ENCODE measurements around the gene SPATA31C2. TPM values are rescaled to one million over a fixed set of nuclear protein-coding genes. Genes with fewer than 3 reads are reported as not detected.
A peak's percentile ranks its signal among the peaks of the same experiment; 100 is the strongest.

SPATA31C2 gene
- total RNA-seq, 1 experiment from 2014 or later = not detected

DNA sequence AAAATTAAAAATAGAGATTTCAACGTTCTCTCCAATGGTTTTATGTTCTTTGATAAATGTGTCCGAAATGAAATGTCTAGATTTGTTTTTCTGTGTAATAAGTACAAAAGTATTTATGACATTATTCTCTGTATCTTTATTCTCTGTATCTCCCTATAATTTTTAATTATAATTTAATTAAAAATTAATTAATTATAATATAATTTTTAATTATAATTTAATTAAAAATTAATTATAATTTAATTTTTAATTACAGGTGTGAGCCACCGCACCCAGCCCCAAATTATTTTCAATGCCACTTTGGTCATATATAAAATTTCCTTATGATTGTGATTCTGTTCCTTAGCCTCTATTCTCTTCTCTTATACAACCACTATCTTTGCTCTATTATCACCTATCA, 28.2 kb downstream of the SPATA31C2 start:
- Histone ChIP-seq H3K36me3 (no peaks in the 10 kb centered on the region), H3K9me3 (replicated peaks) (no peaks in the 10 kb centered on the region), H3K27me3 (replicated peaks) (no peaks in the 10 kb centered on the region), H3K4me1 (replicated peaks) (no peaks in the 10 kb centered on the region), H3K4me3 (no peak overlapping the region), H3K27ac (no peak overlapping the region)
- no peak for DNase-seq (ENCODE audit: low read depth in 1 of 2, low spot score in 2 of 2)

GRCh38 chr9:88108779-88109178, 29.5 kb downstream of the SPATA31C2 start:
- no peak for DNase-seq (ENCODE audit: low read depth in 1 of 2, low spot score in 2 of 2)
- Histone ChIP-seq H3K27ac (no peak overlapping the region), H3K4me1 (replicated peaks) (no peaks in the 10 kb centered on the region), H3K9me3 (replicated peaks) (no peaks in the 10 kb centered on the region), H3K36me3 (no peaks in the 10 kb centered on the region), H3K4me3 (no peak overlapping the region), H3K27me3 (replicated peaks) (no peaks in the 10 kb centered on the region)

DNA sequence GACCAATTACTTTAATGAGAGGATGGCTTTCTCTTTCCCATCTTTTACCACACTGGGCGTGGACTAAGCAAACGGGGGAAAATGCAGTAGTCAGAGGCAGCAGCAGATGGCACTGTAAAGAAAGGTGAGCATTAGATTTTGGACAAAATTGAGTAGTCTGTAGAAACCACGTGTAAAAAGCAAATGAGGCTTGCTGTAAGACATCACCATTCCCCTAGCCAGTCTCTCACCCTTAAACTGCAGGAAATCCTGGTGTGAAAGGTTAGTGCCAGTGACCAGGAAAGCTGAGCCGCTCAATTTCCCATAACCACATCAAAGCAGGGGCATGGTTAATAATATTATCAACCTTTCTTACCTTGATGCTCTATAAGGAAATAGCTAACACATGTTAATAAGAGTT, 31.8 kb downstream of the SPATA31C2 start:
- Histone ChIP-seq H3K4me1 (replicated peaks) (no peaks in the 10 kb centered on the region), H3K27me3 (replicated peaks) (no peaks in the 10 kb centered on the region), H3K36me3 (no peaks in the 10 kb centered on the region), H3K9me3 (replicated peaks) (no peaks in the 10 kb centered on the region), H3K4me3 (no peak overlapping the region), H3K27ac (no peak overlapping the region)
- DNase-seq (ENCODE audit: low read depth in 1 of 2, low spot score in 2 of 2) = peak in 1 of 2 experiments; percentile 22

DNA sequence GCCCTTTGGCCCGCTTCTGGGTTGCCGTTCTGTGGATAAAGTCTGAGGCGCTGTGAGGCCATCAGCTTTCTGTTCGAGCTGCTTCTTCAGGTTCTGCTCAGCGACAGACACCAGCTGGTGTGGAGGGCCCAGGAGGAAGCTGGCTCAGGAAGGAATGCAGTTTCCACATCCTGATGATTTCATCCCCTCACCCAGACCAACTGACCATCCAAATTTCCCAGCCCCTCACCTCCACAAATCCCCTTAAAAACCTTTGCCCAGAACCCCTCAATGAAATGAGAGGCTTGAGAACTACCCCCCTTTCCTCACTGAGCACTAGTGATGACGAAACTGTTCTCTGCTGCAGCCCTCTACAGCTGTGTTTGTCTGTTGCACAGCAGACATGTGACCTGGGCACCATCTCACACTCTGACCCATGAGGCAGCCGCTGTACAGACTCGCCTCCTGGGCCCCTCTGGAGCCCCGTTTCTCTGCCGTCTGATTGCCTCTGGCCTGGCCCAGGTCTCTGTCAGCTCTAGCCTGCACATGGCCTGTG, 45.4 kb downstream of the SPATA31C2 start:
- no peaks in the 10 kb centered on the region for H3K4me1 ChIP-seq (replicated peaks)
- H3K27me3 ChIP-seq (replicated peaks) = no peaks in the 10 kb centered on the region
- no peaks in the 10 kb centered on the region for H3K9me3 ChIP-seq (replicated peaks)
- H3K4me3 ChIP-seq = no peak overlapping the region
- no peaks in the 10 kb centered on the region for H3K36me3 ChIP-seq
- no peak for DNase-seq (ENCODE audit: low read depth in 1 of 2, low spot score in 2 of 2)
- no peak overlapping the region for H3K27ac ChIP-seq

DNA sequence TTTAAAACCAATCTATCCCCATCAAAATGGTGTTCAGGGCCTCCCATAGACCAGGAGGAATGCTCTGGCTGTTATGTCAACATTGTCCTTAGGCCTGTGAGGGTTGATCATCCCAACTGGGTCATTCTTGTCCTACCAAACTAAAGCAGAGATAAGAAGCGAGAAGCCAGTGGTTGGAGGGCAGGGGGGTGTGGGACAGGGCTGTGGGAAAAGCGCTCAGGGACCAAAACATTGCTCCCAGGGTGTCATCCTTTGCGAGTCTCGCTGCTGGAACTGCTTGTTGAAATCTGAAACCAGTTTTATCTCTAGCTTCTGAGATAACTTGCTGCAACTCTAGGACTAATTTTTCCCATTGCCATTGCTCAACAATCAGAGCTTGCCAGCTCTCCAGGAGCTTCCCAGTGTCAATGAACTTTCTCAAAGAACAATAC, 48.1 kb downstream of the SPATA31C2 start:
- H3K4me1 ChIP-seq (replicated peaks) = no peaks in the 10 kb centered on the region
- H3K36me3 ChIP-seq = no peaks in the 10 kb centered on the region
- DNase-seq (ENCODE audit: low read depth in 1 of 2, low spot score in 2 of 2) = no peak
- no peaks in the 10 kb centered on the region for H3K27me3 ChIP-seq (replicated peaks)
- no peaks in the 10 kb centered on the region for H3K9me3 ChIP-seq (replicated peaks)
- H3K4me3 ChIP-seq = no peak overlapping the region
- H3K27ac ChIP-seq = no peak overlapping the region

DNA sequence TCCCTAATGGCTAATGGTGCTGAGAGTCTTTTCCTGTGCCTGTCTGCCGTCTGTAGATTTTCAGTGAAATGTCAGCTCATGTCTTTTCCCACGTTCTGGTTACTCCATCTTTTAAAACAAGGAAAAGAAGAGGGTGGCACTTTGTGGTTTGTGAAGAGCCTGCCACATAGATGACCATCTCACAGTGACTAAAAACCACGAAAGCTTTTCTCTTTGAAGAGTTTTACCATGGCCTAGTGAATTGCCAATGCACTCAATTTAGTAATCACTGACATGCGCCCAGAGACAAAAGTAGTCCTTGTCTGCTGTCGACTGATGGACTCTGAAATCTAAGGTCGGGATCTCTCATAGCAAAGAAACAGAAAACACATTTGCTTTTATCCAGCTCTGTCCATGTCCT, 50.4 kb downstream of the SPATA31C2 start:
- Histone ChIP-seq H3K36me3 (no peaks in the 10 kb centered on the region), H3K9me3 (replicated peaks) (no peaks in the 10 kb centered on the region), H3K4me3 (no peak overlapping the region), H3K27ac (no peak overlapping the region), H3K4me1 (replicated peaks) (no peaks in the 10 kb centered on the region), H3K27me3 (replicated peaks) (no peaks in the 10 kb centered on the region)
- DNase-seq (ENCODE audit: low read depth in 1 of 2, low spot score in 2 of 2) = no peak

- no peak for DNase-seq (ENCODE audit: low read depth in 1 of 2, low spot score in 2 of 2)
- Histone ChIP-seq H3K4me3 (no peak overlapping the region), H3K27me3 (replicated peaks) (no peaks in the 10 kb centered on the region), H3K4me1 (replicated peaks) (no peaks in the 10 kb centered on the region), H3K36me3 (no peaks in the 10 kb centered on the region), H3K9me3 (replicated peaks) (no peaks in the 10 kb centered on the region), H3K27ac (no peak overlapping the region)
Observed at GRCh38 chr9:88085476-88085875, 52.8 kb downstream of the SPATA31C2 start.

GRCh38 chr9:88084357-88085183, 53.7 kb downstream of the SPATA31C2 start:
- no peak for DNase-seq (ENCODE audit: low read depth in 1 of 2, low spot score in 2 of 2)
- no peaks in the 10 kb centered on the region for H3K4me1 ChIP-seq (replicated peaks)
- no peak overlapping the region for H3K4me3 ChIP-seq
- H3K9me3 ChIP-seq (replicated peaks) = no peaks in the 10 kb centered on the region
- H3K36me3 ChIP-seq = no peaks in the 10 kb centered on the region
- no peak overlapping the region for H3K27ac ChIP-seq
- H3K27me3 ChIP-seq (replicated peaks) = no peaks in the 10 kb centered on the region

Other genes starting within 250 kb of the SPATA31C2 start
- not detected in 2 replicates for gene SPATA31C1, start 220.5 kb downstream of the SPATA31C2 start, total RNA-seq (2014; rRNA removed; shearing (Covaris generic))
- 3.7 and 9.5 TPM in 2 replicates for gene CDK20, start 163.9 kb downstream of the SPATA31C2 start, total RNA-seq (2014; rRNA removed; shearing (Covaris generic))
- gene SPIN1, start 250.0 kb upstream of the SPATA31C2 start, total RNA-seq (2014; rRNA removed; shearing (Covaris generic)) = 91.1 and 105 TPM in 2 replicates